OCI-LY7 (cell line): Measurements from ENCODE around the gene SNX20. TPM values are rescaled to one million over a fixed set of nuclear protein-coding genes. Genes with fewer than 3 reads are reported as not detected.

Experiments used
- BruUV-seq: library from RNA; stranded (reverse); fragments of 400-500 nt; replicated peaks from 2 replicates; lab custom pipeline; 2021; lab: Mats Ljungman, UMichigan
- CTCF ChIA-PET: fragments of 300-600 bp; sonication (Branson Sonifier 250); formaldehyde crosslinking; loops from one replicate; lab custom pipeline; 2022; ENCODE audit warnings: antibody characterized with exemption; ENCODE audit not compliant: unreplicated experiment; lab: Charles Lee
- POLR2A ChIA-PET: fragments of 300-600 bp; sonication (Branson Sonifier 250); formaldehyde crosslinking; loops from one replicate; lab custom pipeline; 2022; ENCODE audit warnings: antibody characterized with exemption; lab: Charles Lee
- DNase-seq: peaks from one replicate; pipeline ENCODE4 v3.0.0-alpha.2; 2015; ENCODE audit warnings: low spot score
- H2AFZ ChIP-seq: fragments of 200-600 bp; sonication (generic), shearing (Covaris generic); 2 replicates; pipeline ENCODE4 v1.6.1; 2014; ENCODE audit warnings: mild to moderate bottlenecking, antibody characterized with exemption, low read length, moderate library complexity
- H3K27ac ChIP-seq: fragments of 200-600 bp; sonication (generic); 2 replicates; pipeline ENCODE4 v1.5.1; 2014; ENCODE audit warnings: mixed run types, low read depth, mild to moderate bottlenecking, moderate library complexity, low read length, inconsistent platforms; ENCODE audit not compliant: poor library complexity, severe bottlenecking
- H3K36me3 ChIP-seq: fragments of 200-600 bp; sonication (generic); 2 replicates; pipeline ENCODE4 v1.6.1; 2014; ENCODE audit warnings: mild to moderate bottlenecking, antibody characterized with exemption, low read length, moderate library complexity, mixed read lengths; ENCODE audit not compliant: insufficient read depth
- H3K4me1 ChIP-seq: fragments of 200-600 bp; sonication (generic); 2 replicates; pipeline ENCODE4 v1.5.1; 2014; ENCODE audit warnings: mild to moderate bottlenecking, low read length; ENCODE audit not compliant: insufficient read depth, poor library complexity, severe bottlenecking
- H3K4me2 ChIP-seq: fragments of 200-600 bp; sonication (generic); 2 replicates; pipeline ENCODE4 v1.6.1; 2014; ENCODE audit warnings: mild to moderate bottlenecking, low read length
- H3K4me3 ChIP-seq: fragments of 200-600 bp; sonication (generic); 2 replicates; pipeline ENCODE4 v1.5.1; 2014; ENCODE audit warnings: mild to moderate bottlenecking, low read depth, low read length; ENCODE audit not compliant: poor library complexity, severe bottlenecking
- H3K79me2 ChIP-seq: fragments of 200-600 bp; sonication (generic); 2 replicates; pipeline ENCODE4 v1.6.1; 2016; ENCODE audit warnings: low read depth, mild to moderate bottlenecking, low read length, moderate library complexity, mixed read lengths; ENCODE audit not compliant: insufficient read depth
- H3K9me2 ChIP-seq: fragments of 200-600 bp; sonication (generic); 2 replicates; pipeline ENCODE4 v1.6.1; 2016; ENCODE audit warnings: mild to moderate bottlenecking, low read length, mixed read lengths; ENCODE audit not compliant: insufficient read depth
- H3K9me3 ChIP-seq: fragments of 200-600 bp; sonication (generic); 2 replicates; pipeline ENCODE4 v1.6.1; 2014; ENCODE audit warnings: mild to moderate bottlenecking, mixed run types, low read length, mixed read lengths
- H4K20me1 ChIP-seq: fragments of 200-600 bp; sonication (generic); 2 replicates; pipeline ENCODE4 v1.6.1; 2014; ENCODE audit warnings: mild to moderate bottlenecking, antibody characterized with exemption, low read length, moderate library complexity, mixed read lengths; ENCODE audit not compliant: insufficient read depth
- EZH2phosphoT487 ChIP-seq: fragments of 200-600 bp; sonication (generic); IDR thresholded peaks from 2 replicates; pipeline ENCODE4 v1.6.1; 2018; ENCODE audit warnings: low read depth, borderline replicate concordance, mild to moderate bottlenecking, mixed run types, antibody characterized with exemption, low read length, moderate library complexity, mixed read lengths
- intact Hi-C: fragments of 100-400 bp; cut with micrococcal nuclease; formaldehyde crosslinking; loops from one replicate; pipeline ENCODE4 v1.10.0; 2022; ENCODE audit not compliant: unreplicated experiment
- total RNA-seq, 2 experiments: library from RNA; depleted of rRNA in 1 of 2; stranded (reverse); fragments of >200 nt in 1 of 2; shearing (Covaris generic) in 1 of 2; gene quantifications; 2 replicates each; pipeline ENCODE4 v1.2.3, GENCODE V29; 2014 to 2022
- TF ChIP-seq, protein P1 (sequence below): fragments of 200-600 bp; sonication (generic); conservative IDR thresholded peaks from 2 replicates; pipeline ENCODE4 v1.5.1; 2014; ENCODE audit warnings: mild to moderate bottlenecking, antibody characterized with exemption, low read length, moderate library complexity, mixed read lengths

SNX20 gene
- total RNA-seq, 2 experiments from 2014 or later = 1.3 to 5.8 TPM

DNA sequence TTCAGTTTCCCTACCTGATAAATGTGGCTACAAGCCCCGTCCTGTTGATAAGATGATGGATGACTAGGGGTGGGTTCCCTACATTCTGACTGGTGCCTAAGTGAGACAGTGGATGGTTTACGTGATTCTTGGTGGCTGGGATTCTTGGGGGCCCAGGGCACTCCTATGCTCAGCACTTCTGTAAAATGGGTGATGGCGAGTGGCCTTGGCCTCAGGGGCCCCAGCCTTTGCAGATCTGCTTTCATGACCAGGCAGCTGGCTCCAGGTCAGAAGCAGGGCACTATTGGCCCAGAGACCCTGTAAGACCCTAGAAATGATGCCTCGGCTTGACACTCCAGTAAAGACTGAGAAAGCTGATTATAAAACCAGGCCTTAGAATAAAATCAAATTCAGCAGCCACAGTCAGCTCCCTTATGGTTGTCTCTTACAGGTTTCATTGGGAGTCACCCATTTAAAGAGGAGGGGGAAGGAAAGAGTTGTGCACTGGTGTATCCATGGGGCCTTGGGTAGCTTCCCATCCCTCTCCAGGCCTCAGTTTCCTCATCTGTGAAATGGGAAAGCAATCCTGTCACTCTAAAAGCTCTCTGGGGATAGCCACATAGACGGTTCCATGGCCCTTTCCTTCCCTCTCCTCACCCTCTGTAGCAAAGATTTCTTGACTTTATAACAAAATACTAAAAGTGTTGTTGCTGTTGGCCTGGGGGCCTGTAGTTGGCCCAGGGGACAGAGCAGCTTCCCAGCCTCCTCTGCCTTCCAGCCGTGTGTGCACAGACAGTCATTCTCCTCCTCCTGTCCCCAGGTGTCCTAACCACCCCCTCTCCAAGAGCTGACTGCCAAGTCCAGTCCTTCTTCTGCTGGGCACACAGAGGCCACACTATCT, 1.2 kb downstream of the SNX20 start:
- no peak for TF ChIP-seq EZH2phosphoT487
- TF ChIP-seq, protein P1, sequence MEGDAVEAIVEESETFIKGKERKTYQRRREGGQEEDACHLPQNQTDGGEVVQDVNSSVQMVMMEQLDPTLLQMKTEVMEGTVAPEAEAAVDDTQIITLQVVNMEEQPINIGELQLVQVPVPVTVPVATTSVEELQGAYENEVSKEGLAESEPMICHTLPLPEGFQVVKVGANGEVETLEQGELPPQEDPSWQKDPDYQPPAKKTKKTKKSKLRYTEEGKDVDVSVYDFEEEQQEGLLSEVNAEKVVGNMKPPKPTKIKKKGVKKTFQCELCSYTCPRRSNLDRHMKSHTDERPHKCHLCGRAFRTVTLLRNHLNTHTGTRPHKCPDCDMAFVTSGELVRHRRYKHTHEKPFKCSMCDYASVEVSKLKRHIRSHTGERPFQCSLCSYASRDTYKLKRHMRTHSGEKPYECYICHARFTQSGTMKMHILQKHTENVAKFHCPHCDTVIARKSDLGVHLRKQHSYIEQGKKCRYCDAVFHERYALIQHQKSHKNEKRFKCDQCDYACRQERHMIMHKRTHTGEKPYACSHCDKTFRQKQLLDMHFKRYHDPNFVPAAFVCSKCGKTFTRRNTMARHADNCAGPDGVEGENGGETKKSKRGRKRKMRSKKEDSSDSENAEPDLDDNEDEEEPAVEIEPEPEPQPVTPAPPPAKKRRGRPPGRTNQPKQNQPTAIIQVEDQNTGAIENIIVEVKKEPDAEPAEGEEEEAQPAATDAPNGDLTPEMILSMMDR = no peak
- intact Hi-C loops = no loop called here
- Histone ChIP-seq H3K9me2 (no peaks in the 10 kb centered on the region), H3K9me3 (no peaks in the 10 kb centered on the region), H3K27ac (no peak overlapping the region), H4K20me1 (no peaks in the 10 kb centered on the region), H3K36me3 (no peaks in the 10 kb centered on the region), H3K4me2 (peak overlapping the region; percentile 69; the same call in 1 of the 2 replicates), H2AFZ (no peak overlapping the region), H3K4me3 (no peak overlapping the region), H3K4me1 (peaks cover 19% of the 10 kb centered on the region), H3K79me2 (no peaks in the 10 kb centered on the region)
- ChIA-PET CTCF (no interaction called here), POLR2A (no interaction called here)
- no peak for DNase-seq
- no TSS peak for BruUV-seq

DNA sequence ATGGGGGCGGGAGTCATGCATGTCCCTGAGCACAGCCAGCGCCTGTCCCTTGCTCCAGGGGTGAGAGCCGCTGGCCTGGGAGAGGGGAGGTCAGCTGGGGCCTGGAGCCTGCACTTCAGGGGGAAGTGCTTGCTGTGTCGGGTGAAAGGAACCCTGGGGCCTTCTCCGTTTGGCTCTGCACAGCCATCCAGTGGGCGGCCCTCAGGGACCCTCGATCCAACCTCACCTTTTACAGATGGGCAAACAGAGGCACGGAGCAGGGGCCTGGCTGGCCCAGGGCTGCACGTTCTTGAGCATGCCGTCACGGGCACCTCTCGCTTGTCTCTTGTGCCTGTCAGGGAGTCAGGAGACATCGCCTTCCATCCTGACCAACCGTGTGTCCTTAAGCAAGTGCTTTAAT, 1.8 kb downstream of the SNX20 start:
- no peaks in the 10 kb centered on the region for H3K36me3 ChIP-seq

More for the DNA sequence above, 1.8 kb downstream of the SNX20 start:
- H3K4me2 ChIP-seq = no peak overlapping the region
- no peaks in the 10 kb centered on the region for H3K9me2 ChIP-seq
- ChIA-PET POLR2A (interaction anchor here (1.1 kb wide), 1 partner anchor 62 kb away, joined by 3 read pairs; no protein-coding TSS in a partner anchor), CTCF (no interaction called here)
- H4K20me1 ChIP-seq = no peaks in the 10 kb centered on the region
- H3K4me3 ChIP-seq = no peak overlapping the region
- no peak overlapping the region for H2AFZ ChIP-seq
- H3K79me2 ChIP-seq = no peaks in the 10 kb centered on the region
- TF ChIP-seq, protein P1 = no peak
- TF ChIP-seq EZH2phosphoT487 = no peak
- intact Hi-C loops = no loop called here
- H3K27ac ChIP-seq = no peak overlapping the region
- DNase-seq = no peak
- no peaks in the 10 kb centered on the region for H3K9me3 ChIP-seq
- H3K4me1 ChIP-seq = peaks cover 18% of the 10 kb centered on the region
- BruUV-seq = no TSS peak
